GM18526 (cell line): ENCODE data around the gene SPANXN2.
"Not testable (repeated sequence)": the region's sequence is repeated elsewhere in the genome, so short reads cannot be mapped to it uniquely, and the experiment has no call there.

ENCODE experiments used
- POLR2A ChIP-seq: IDR thresholded peaks from 3 replicates; pipeline ENCODE4 v1.6.1; 2011; ENCODE audit not compliant: insufficient read length; ENCODE audit errors: extremely low read depth

SPANXN2 gene

GRCh38 chrX:143720652-143721051 lies at the start of gene SPANXN2:
Gene SPANXN2 (minus strand): TSS chrX:143720752. CDS start chrX:143720668, 84 bp downstream.
- not testable (repeated sequence) for TF ChIP-seq POLR2A

DNA sequence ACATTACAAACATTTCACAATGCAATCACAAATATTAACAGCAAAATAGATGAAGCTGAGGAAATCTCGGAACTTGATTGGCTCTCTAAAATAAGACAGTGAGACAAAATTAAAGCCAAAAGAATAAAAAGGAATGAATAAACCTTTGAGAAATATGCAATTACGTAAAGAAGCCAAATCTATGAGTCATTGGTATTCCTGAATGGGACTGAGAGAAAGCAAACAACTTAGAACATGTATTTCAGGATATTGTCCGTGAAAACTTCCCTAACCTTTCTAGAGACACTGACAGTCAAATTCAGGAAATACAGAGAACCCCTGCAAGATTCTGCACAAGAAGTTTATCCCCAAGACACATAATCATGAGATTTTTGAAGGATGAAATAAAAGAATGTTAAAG lies 48.4 kb upstream of the SPANXN2 start:
- TF ChIP-seq POLR2A, result no peak

- TF ChIP-seq POLR2A, result no peak
Measured at GRCh38 chrX:143757887-143758286, 37.3 kb upstream of the SPANXN2 start.

GRCh38 chrX:143757375-143757774 lies 36.8 kb upstream of the SPANXN2 start:
- TF ChIP-seq POLR2A, result no peak

DNA sequence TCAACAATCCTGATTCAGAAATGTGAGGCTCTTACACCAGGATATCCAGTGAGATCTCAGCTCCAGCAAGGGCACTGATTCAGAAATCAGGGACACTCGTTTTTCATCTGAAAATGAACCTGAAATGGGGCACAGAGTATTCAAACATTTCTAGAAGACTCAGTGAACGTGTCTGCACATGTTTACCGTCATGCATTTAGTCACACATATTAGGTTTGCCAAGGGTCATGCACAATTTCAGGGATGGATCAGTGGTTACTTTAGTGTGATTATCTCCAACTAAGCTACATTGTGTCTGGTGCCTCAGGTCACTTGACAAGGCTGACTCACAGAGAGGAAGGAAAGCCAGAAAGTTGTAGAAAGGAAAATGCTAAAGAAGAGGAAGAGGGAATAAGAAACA lies 33.6 kb upstream of the SPANXN2 start:
- TF ChIP-seq POLR2A, result no peak

GRCh38 chrX:143733866-143734265 lies 13.3 kb upstream of the SPANXN2 start:
- no peak for TF ChIP-seq POLR2A

DNA sequence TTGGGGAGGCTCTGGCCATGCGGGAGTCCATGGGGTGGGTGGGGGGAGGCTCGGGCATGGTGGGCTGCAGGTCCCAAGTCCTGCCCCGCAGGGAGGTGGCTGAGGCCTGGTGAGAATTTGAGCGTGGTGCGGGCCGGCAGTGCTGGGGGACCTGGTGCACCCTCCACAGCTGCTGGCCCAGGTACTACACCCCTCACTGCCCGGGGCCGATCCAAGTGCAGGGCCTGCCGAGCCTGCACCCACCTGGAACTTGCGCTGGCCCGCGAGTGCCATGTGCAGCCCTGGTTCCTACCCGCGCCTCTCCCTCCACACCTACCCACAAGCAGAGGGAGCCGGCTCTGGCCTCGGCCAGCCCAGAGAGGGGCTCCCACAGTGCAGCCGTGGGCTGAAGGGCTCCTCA lies 5.7 kb upstream of the SPANXN2 start:
- TF ChIP-seq POLR2A, result no peak

GRCh38 chrX:143701460-143701859 lies 19.1 kb downstream of the SPANXN2 start:
- no peak for TF ChIP-seq POLR2A

- TF ChIP-seq POLR2A, result no peak
Measured at GRCh38 chrX:143694885-143695284, 25.7 kb downstream of the SPANXN2 start.

- TF ChIP-seq POLR2A, result no peak
Measured at GRCh38 chrX:143683486-143683885, 37.1 kb downstream of the SPANXN2 start.

GRCh38 chrX:143674926-143675325 lies 45.6 kb downstream of the SPANXN2 start:
- TF ChIP-seq POLR2A, result no peak

DNA sequence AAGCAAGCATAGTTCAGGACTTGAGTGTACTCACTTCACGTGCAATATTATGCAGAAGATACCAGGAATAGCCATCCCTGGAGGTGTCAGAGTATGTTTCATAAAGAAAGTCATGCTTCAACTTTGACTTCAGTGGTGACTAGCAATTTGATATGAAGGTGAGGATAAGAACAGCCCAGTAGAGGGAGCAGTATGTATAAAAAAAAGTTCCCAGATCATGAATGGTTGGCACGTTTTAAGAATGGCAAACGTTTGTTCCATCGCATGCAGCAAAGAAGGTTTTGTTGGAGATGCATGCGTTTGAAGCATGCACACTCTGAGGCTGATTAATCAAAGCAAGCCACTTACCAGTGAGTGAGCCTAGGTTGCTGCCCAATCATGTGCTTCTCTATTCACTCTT lies 51.2 kb downstream of the SPANXN2 start:
- TF ChIP-seq POLR2A, result no peak

DNA sequence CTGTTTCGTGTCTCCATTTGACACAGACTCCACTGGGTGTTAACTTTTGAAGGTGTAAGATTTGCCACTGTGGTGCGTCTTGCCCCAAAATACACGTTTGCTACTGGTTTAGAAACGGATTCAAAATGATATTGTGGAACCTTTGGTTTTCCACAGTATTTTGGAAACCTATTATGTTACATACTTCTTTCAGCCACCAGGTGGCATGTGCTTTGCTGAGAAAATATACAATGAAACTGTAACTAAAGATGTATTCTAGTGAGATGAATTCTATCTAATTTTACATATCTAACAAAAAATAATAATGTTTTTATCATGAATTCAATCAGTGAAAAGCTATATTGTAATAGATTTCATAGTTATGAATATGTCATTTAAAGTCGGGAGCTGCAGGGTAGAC lies 56.2 kb downstream of the SPANXN2 start:
- TF ChIP-seq POLR2A, result no peak

DNA sequence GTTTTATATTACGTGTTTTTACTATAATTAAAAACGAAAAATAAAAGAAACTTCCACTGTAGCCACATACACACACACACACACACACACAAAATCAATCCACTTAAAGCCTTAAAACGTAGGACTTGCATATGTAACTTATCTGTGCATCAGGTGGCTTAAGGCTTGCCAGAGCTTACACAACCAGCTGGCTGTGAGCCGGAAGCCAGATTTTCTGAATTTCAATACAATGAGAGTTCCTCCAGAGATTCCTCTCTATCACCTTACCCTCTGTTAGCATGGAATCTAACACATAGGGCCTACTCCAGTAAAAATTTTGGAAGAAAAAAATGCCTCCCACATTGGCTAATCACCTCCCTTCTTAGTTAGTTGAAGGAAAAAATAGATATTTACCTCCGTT lies 56.8 kb downstream of the SPANXN2 start:
- no peak for TF ChIP-seq POLR2A
